Measurements from ENCODE around the gene IQCF6.

IQCF6 gene

DNA sequence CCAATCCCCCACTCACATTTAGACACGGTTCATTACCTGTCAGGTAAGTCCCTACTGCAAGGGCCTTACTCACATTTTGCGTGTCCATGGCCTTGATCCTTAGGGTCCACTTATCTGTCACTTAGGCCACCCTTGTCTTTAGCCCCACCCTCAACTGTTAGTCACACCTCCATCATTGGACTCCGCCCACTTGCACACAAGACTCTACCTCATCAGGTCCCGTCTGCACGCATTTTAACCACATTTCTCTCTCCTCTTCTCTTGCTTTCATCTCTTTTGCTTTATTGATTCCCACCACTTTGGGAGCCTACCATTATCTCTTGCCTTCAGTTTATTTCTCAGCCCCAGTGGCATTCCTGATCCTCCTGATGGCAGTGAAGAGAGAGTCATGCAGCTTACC is at the start of gene IQCF6:
Gene IQCF6 (minus strand): TSS at position 101 of the 400 bp plus-strand sequence. CDS start 13 bp downstream, at position 88.
- no peak within 1 kb of the TSS for H3K4me3 ChIP-seq (ENCODE audit: low read length)
- DNase-seq (ENCODE audit: low read depth) = no peak
- TF ChIP-seq, protein P1, sequence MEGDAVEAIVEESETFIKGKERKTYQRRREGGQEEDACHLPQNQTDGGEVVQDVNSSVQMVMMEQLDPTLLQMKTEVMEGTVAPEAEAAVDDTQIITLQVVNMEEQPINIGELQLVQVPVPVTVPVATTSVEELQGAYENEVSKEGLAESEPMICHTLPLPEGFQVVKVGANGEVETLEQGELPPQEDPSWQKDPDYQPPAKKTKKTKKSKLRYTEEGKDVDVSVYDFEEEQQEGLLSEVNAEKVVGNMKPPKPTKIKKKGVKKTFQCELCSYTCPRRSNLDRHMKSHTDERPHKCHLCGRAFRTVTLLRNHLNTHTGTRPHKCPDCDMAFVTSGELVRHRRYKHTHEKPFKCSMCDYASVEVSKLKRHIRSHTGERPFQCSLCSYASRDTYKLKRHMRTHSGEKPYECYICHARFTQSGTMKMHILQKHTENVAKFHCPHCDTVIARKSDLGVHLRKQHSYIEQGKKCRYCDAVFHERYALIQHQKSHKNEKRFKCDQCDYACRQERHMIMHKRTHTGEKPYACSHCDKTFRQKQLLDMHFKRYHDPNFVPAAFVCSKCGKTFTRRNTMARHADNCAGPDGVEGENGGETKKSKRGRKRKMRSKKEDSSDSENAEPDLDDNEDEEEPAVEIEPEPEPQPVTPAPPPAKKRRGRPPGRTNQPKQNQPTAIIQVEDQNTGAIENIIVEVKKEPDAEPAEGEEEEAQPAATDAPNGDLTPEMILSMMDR (conservative IDR thresholded peaks at IDR 0.05; ENCODE audit: low read length) = no peak

DNA sequence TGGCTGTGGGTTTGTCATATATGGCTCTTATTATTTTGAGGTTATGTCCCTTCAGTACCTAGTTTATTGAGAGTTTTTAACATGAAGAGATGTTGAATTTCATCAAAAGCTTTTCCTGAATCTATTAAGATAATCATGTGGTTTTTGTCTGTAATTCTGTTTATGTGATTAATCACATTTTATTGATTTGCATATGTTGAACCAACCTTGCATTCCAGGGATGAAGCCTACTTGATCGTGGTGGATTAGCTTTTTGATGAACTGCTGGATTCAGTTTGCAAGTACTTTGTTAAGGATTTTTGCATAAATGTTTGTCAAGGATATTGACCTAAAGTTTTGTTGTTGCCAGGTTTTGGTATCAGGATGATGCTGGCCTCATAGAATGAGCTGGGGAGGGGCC is 49.3 kb upstream of the IQCF6 start:
- TF ChIP-seq, protein P1 (conservative IDR thresholded peaks at IDR 0.05; ENCODE audit: low read length) = no peak
- H3K4me3 ChIP-seq (ENCODE audit: low read length) = no peak overlapping the region
- DNase-seq (ENCODE audit: low read depth) = no peak

DNA sequence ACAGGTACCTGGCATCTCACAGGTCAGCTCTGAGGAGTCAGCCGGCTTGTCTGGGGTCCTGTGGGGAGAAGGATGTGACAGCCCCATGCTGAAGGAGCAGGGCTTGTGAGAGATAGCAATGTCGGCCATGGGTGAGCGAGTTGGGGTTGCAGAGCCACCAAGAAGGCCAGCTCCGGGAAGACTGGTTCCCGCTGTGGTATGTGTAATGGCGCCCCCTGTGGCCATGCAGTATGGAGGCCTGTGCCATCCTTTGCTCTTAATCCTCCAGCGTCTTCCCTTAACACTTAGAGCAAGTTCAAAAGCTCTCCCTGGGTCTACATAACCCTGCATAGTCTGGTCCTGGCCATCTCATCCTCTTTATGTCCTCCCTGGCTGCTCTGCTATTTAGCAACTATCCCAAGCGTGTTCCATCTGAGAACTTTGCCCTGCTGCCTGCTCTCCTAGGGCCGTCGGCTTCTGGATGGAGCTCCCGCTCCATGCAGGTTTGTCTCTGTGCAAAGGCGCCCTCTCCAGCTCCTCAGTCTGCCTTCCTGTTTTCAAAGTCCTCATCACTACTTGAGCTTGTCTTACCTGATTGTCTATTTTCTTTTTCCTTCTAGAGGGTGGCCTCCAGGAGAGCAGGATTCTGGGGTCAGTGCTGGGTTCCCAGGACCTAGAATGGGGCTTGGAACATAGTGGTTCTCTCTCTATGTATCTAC is 40.8 kb upstream of the IQCF6 start:
- no peak for DNase-seq (ENCODE audit: low read depth)
- TF ChIP-seq, protein P1 (conservative IDR thresholded peaks at IDR 0.05; ENCODE audit: low read length) = no peak
- no peak overlapping the region for H3K4me3 ChIP-seq (ENCODE audit: low read length)

- DNase-seq (ENCODE audit: low read depth) = no peak
- H3K4me3 ChIP-seq (ENCODE audit: low read length) = no peak overlapping the region
- TF ChIP-seq, protein P1 (conservative IDR thresholded peaks at IDR 0.05; ENCODE audit: low read length) = no peak
Observed at GRCh38 chr3:51819151-51819550, 40.1 kb upstream of the IQCF6 start.

GRCh38 chr3:51817375-51817774 is 38.3 kb upstream of the IQCF6 start:
- DNase-seq (ENCODE audit: low read depth) = no peak
- H3K4me3 ChIP-seq (ENCODE audit: low read length) = no peak overlapping the region

DNA sequence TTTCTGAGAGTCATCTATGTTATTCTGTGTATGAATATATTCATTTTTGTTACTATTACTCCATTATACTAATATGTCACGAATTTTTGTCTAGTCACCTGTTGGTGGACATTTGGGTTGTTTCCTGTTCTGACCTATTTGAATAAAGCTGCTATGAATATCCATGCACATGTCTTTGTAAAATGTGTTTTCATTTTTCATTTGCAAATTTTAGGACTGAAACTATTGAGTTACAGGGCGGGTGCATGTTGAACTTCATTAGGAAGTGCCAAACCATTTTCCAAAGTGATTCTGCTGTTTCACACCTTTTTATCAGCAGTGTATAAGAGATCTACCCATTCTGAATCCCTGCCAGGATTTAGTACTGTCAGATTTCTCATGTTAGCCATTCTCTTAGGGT is 37.7 kb upstream of the IQCF6 start:
- TF ChIP-seq, protein P1 (conservative IDR thresholded peaks at IDR 0.05; ENCODE audit: low read length) = no peak
- no peak overlapping the region for H3K4me3 ChIP-seq (ENCODE audit: low read length)
- no peak for DNase-seq (ENCODE audit: low read depth)

More at GRCh38 chr3:51817375-51817774, 38.3 kb upstream of the IQCF6 start:
- TF ChIP-seq, protein P1 (conservative IDR thresholded peaks at IDR 0.05; ENCODE audit: low read length) = no peak

DNA sequence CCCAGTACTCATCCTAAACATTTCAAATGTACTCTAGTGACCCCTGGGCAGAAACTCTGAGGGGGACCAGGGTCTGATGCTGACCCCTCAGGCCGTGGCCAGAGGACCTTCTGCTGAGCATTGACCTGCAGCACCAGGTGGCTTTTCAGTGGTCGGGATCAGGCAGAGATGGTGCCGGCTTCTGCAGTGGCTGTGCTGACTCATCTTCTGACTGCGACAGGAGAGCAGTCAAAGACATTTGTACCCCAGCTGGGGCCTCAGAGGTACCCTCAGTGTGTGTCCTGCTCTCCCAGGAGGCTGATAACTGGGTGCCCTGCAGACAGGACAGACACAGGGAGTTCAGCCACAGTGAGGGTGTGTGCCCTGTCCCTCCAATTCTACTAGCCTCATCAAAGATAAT is 36.6 kb upstream of the IQCF6 start:
- no peak for DNase-seq (ENCODE audit: low read depth)
- TF ChIP-seq, protein P1 (conservative IDR thresholded peaks at IDR 0.05; ENCODE audit: low read length) = no peak

More for the DNA sequence above, 36.6 kb upstream of the IQCF6 start:
- H3K4me3 ChIP-seq (ENCODE audit: low read length) = no peak overlapping the region

Data from AG10803 (cell line).